SK-N-SH (cell line): ENCODE data around the gene PPP1R9B. TPM values are rescaled to one million over a fixed set of nuclear protein-coding genes. Genes with fewer than 3 reads are reported as not detected.

Experiments
- CTCF ChIA-PET: fragments of 300-600, 350-600 bp; formaldehyde crosslinking; extraction: SDS; loops from one replicate; lab custom pipeline; 2021; lab: Yijun Ruan, JAX
- POLR2A ChIA-PET: fragments of 350-600 bp; sonication (Branson Sonifier 250); formaldehyde crosslinking; extraction: SDS; loops from one replicate; lab custom pipeline; 2020; ENCODE audit warnings: antibody characterized with exemption, inconsistent platforms; lab: Yijun Ruan, JAX
- DNase-seq: peaks from one replicate; pipeline ENCODE4 v3.0.0; 2012
- H2AFZ ChIP-seq: fragments of 200-600 bp; sonication (generic); 2 replicates; pipeline ENCODE4 v1.8.1; 2016; ENCODE audit warnings: antibody characterized with exemption, mild to moderate bottlenecking, low read depth
- H3F3A ChIP-seq: fragments of 200-600 bp; sonication (generic); replicated peaks from 2 replicates; pipeline ENCODE3; 2016; ENCODE audit warnings: antibody characterized with exemption, mild to moderate bottlenecking; ENCODE audit not compliant: insufficient read depth
- H3K27ac ChIP-seq, 2 experiments: fragments of 200-500 bp in 1 of 2; fragments of 200-600 bp in 1 of 2; sonication (Bioruptor generic) in 1 of 2; sonication (generic), shearing (Covaris generic) in 1 of 2; 2 replicates each; pipeline versions ENCODE4 v1.5.1 to v1.6.1; 2014 to 2016; ENCODE audit warnings: low read depth in 2 of 2, inconsistent platforms in 1 of 2, low read length in 1 of 2, mild to moderate bottlenecking in 1 of 2, mixed read lengths in 1 of 2
- H3K27me3 ChIP-seq: fragments of 200-600 bp; sonication (generic), shearing (Covaris generic); 2 replicates; pipeline ENCODE4 v1.6.1; 2016; ENCODE audit warnings: mixed run types; ENCODE audit not compliant: insufficient read depth
- H3K36me3 ChIP-seq, 2 experiments: fragments of 200-500 bp in 1 of 2; fragments of 200-600 bp in 1 of 2; sonication (Bioruptor generic) in 1 of 2; sonication (generic) in 1 of 2; replicated peaks in 1 of 2; 2 replicates each; pipeline versions ENCODE3 to v1.5.1; 2014 to 2016; ENCODE audit warnings: low read length in 1 of 2, mild to moderate bottlenecking in 1 of 2; ENCODE audit not compliant: insufficient read depth in 2 of 2, control insufficient read depth in 1 of 2
- H3K4me1 ChIP-seq, 2 experiments: fragments of 200-500 bp in 1 of 2; fragments of 200-600 bp in 1 of 2; sonication (Bioruptor generic) in 1 of 2; sonication (generic), shearing (Covaris generic) in 1 of 2; 2 replicates each; pipeline versions ENCODE4 v1.5.1 to v1.6.1; 2014 to 2016; ENCODE audit warnings: low read depth in 1 of 2, low read length in 1 of 2, mixed run types in 1 of 2; ENCODE audit not compliant: insufficient read depth in 2 of 2, control insufficient read depth in 1 of 2
- H3K4me2 ChIP-seq: fragments of 200-600 bp; sonication (generic), shearing (Covaris generic); 2 replicates; pipeline ENCODE4 v1.6.1; 2017; ENCODE audit warnings: mixed run types
- H3K4me3 ChIP-seq, 2 experiments: fragments of 200-500 bp in 1 of 2; fragments of 200-600 bp in 1 of 2; sonication (Bioruptor generic) in 1 of 2; sonication (generic), shearing (Covaris generic) in 1 of 2; 2 replicates each; pipeline versions ENCODE4 v1.5.1 to v1.8.1; 2014 to 2016; ENCODE audit warnings: low read depth in 2 of 2, inconsistent platforms in 1 of 2, low read length in 1 of 2, mild to moderate bottlenecking in 1 of 2, mixed read lengths in 1 of 2, moderate library complexity in 1 of 2
- H3K79me2 ChIP-seq: fragments of 200-600 bp; sonication (generic); 2 replicates; pipeline ENCODE4 v1.8.1; 2017; ENCODE audit warnings: mild to moderate bottlenecking; ENCODE audit not compliant: insufficient read depth
- H3K9ac ChIP-seq: fragments of 200-600 bp; sonication (generic); 2 replicates; pipeline ENCODE4 v1.6.1; 2017; ENCODE audit warnings: mixed run types
- H3K9me2 ChIP-seq: fragments of 200-600 bp; sonication (generic); 2 replicates; pipeline ENCODE4 v1.6.1; 2017; ENCODE audit warnings: mixed run types
- H3K9me3 ChIP-seq: fragments of 200-600 bp; sonication (generic); 2 replicates; pipeline ENCODE4 v1.6.1; 2017; ENCODE audit warnings: mixed run types, mild to moderate bottlenecking, moderate library complexity
- H4K20me1 ChIP-seq: fragments of 200-600 bp; sonication (generic); 2 replicates; pipeline ENCODE4 v1.6.1; 2017; ENCODE audit warnings: mild to moderate bottlenecking, mixed run types; ENCODE audit not compliant: insufficient read depth
- CHD2 ChIP-seq: fragments of 150-350 bp; IDR thresholded peaks from 2 replicates; pipeline ENCODE4 v1.6.1; 2018; ENCODE audit warnings: low read length; ENCODE audit not compliant: partially characterized antibody
- GABPA ChIP-seq: IDR thresholded peaks from 2 replicates; pipeline ENCODE4 v1.4.0; 2012; ENCODE audit warnings: low read depth, mild to moderate bottlenecking
- GATA2 ChIP-seq: sonication (generic); formaldehyde crosslinking; IDR thresholded peaks from 2 replicates; pipeline ENCODE4 v1.5.0; 2020; ENCODE audit warnings: mild to moderate bottlenecking, missing genetic modification reagents
- JUND ChIP-seq: IDR thresholded peaks from 2 replicates; pipeline ENCODE4 v1.4.0; 2012
- POLR2AphosphoS5 ChIP-seq: IDR thresholded peaks from 2 replicates; pipeline ENCODE4 v1.6.1; 2012; ENCODE audit warnings: low read depth, low read length
- RAD21 ChIP-seq: IDR thresholded peaks from 2 replicates; pipeline ENCODE4 v1.6.1; 2012; ENCODE audit warnings: mild to moderate bottlenecking, low read length
- RFX5 ChIP-seq: IDR thresholded peaks from 2 replicates; pipeline ENCODE4 v1.6.1; 2012; ENCODE audit warnings: mild to moderate bottlenecking, improper control_type of control experiment, low read length
- TEAD4 ChIP-seq: IDR thresholded peaks from 2 replicates; pipeline ENCODE4 v1.4.0; 2012; ENCODE audit warnings: mild to moderate bottlenecking, borderline replicate concordance; ENCODE audit not compliant: insufficient read depth
- WGBS: methylation state at CpG from one replicate; pipeline ENCODE4 v1.1.6; 2017; ENCODE audit warnings: low lambda C conversion rate; 5-methylcytosine and 5-hydroxymethylcytosine counted together
- polyA plus RNA-seq, 3 experiments: library from polyadenylated mRNA; depleted of rRNA; stranded (reverse); fragments of >200 nt; gene quantifications; 2 replicates each; pipeline ENCODE4 v1.2.3, GENCODE V29; 2012
- TF ChIP-seq, protein P1 (sequence below): fragments of 200-600 bp; sonication (generic); IDR thresholded peaks from 2 replicates; pipeline ENCODE4 v1.6.1; 2017; ENCODE audit warnings: antibody characterized with exemption, mild to moderate bottlenecking, moderate library complexity

PPP1R9B gene
- polyA plus RNA-seq, 1 of the 3 experiments (the other 2 are of a cell fraction), result 35.2 TPM

- Histone ChIP-seq H3K4me3 (no peak overlapping the region), H3K9ac (no peak overlapping the region), H3K27ac (peak overlapping the region in 1 of 2 experiments; percentile 100; a peak in 2 of 4 replicates), H4K20me1 (peaks cover 94% of the 10 kb centered on the region), H3K4me2 (no peak overlapping the region), H3K27me3 (no peaks in the 10 kb centered on the region), H3K4me1 (peaks cover 0 to 17% of the 10 kb centered on the region in 2 experiments; a peak in 2 of 4 replicates), H3K9me2 (no peaks in the 10 kb centered on the region), H3F3A (peaks cover 98% of the 10 kb centered on the region), H2AFZ (no peak overlapping the region), H3K9me3 (no peaks in the 10 kb centered on the region), H3K36me3 (peaks cover 66 to 69% of the 10 kb centered on the region in 2 experiments), H3K79me2 (peaks cover 13% of the 10 kb centered on the region; the same call in 1 of the 2 replicates)
- DNase-seq, result no peak
- ChIA-PET POLR2A (no interaction called here), CTCF (interaction anchor here (0.6 to 13.8 kb wide), 7 partner anchors 11 to 111 kb away, joined by 3 to 463 read pairs (median 4); partner anchors contain the start of genes COL1A1 and SGCA)
- 89% methylated on average over 29 of the region's 31 CpGs for WGBS
- TF ChIP-seq RAD21 (no peak), GABPA (no peak)
These were observed 35.4 kb upstream of the PPP1R9B start for GRCh38 chr17:50185631-50186471.

GRCh38 chr17:50184611-50185398 lies 34.3 kb upstream of the PPP1R9B start:
- Histone ChIP-seq H3K36me3 (peaks cover 55 to 58% of the 10 kb centered on the region in 2 experiments), H3K9me3 (no peaks in the 10 kb centered on the region), H3K27me3 (no peaks in the 10 kb centered on the region), H3K4me2 (no peak overlapping the region), H3K9ac (no peak overlapping the region), H3F3A (peaks cover 95% of the 10 kb centered on the region), H2AFZ (no peak overlapping the region), H3K79me2 (peaks cover 3% of the 10 kb centered on the region; the same call in 1 of the 2 replicates), H3K4me3 (no peak overlapping the region), H3K27ac (peak overlapping the region in 1 of 2 experiments; percentile 100; a peak in 3 of 4 replicates), H3K4me1 (peaks cover 0 to 17% of the 10 kb centered on the region in 2 experiments; a peak in 2 of 4 replicates), H3K9me2 (no peaks in the 10 kb centered on the region), H4K20me1 (peaks cover 83% of the 10 kb centered on the region)
- 88% methylated on average over 18 of the region's 19 CpGs for WGBS
- CTCF ChIA-PET, result interaction anchor here (1.1 to 13.8 kb wide), 2 partner anchors 13 to 112 kb away, joined by 4 to 463 read pairs; partner anchors contain the start of gene SGCA
- DNase-seq, result no peak
- POLR2A ChIA-PET, result no interaction called here
- TF ChIP-seq GATA2 (CRISPR knock-in tag) (no peak), POLR2AphosphoS5 (peak; percentile 70), CHD2 (no peak), TEAD4 (no peak)

- Histone ChIP-seq H3K36me3 (peaks cover 48 to 51% of the 10 kb centered on the region in 2 experiments), H3K4me2 (no peak overlapping the region), H4K20me1 (peaks cover 76% of the 10 kb centered on the region), H3K27me3 (no peaks in the 10 kb centered on the region), H3K4me3 (no peak overlapping the region), H3K4me1 (peaks cover 0 to 17% of the 10 kb centered on the region in 2 experiments; a peak in 1 of 4 replicates), H3K27ac (peak overlapping the region in 1 of 2 experiments; percentile 100; a peak in 2 of 4 replicates), H3K79me2 (peaks cover 3% of the 10 kb centered on the region; the same call in 1 of the 2 replicates), H3K9me3 (no peaks in the 10 kb centered on the region), H3K9ac (no peak overlapping the region), H2AFZ (no peak overlapping the region), H3K9me2 (no peaks in the 10 kb centered on the region), H3F3A (peaks cover 95% of the 10 kb centered on the region)
- ChIA-PET CTCF (interaction anchor here (4.0 kb wide), 1 partner anchor 17 kb away, joined by 31 read pairs; the partner anchor contains the start of gene COL1A1), POLR2A (no interaction called here)
- peak; percentile 71 for DNase-seq
- 75% methylated on average over 8 of the region's 8 CpGs for WGBS
- TF ChIP-seq, protein P1, sequence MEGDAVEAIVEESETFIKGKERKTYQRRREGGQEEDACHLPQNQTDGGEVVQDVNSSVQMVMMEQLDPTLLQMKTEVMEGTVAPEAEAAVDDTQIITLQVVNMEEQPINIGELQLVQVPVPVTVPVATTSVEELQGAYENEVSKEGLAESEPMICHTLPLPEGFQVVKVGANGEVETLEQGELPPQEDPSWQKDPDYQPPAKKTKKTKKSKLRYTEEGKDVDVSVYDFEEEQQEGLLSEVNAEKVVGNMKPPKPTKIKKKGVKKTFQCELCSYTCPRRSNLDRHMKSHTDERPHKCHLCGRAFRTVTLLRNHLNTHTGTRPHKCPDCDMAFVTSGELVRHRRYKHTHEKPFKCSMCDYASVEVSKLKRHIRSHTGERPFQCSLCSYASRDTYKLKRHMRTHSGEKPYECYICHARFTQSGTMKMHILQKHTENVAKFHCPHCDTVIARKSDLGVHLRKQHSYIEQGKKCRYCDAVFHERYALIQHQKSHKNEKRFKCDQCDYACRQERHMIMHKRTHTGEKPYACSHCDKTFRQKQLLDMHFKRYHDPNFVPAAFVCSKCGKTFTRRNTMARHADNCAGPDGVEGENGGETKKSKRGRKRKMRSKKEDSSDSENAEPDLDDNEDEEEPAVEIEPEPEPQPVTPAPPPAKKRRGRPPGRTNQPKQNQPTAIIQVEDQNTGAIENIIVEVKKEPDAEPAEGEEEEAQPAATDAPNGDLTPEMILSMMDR, result peak; percentile 46
- TF ChIP-seq JUND, result 0 out of 2 replicates have a peak, but pooled peaks have one; percentile 2
- no peak for TF ChIP-seq RFX5
These were observed 33.6 kb upstream of the PPP1R9B start for GRCh38 chr17:50184064-50184463.
